ENCODE data around the gene EXD3.
A peak's percentile ranks its signal among the peaks of the same experiment; 100 is the strongest.

Gene EXD3

GRCh38 chr9:137318602-137319001 is 104.4 kb downstream of the EXD3 start:
- H3K4me3 ChIP-seq (ENCODE audit: low read length) = no peak overlapping the region
- DNase-seq (ENCODE audit: low read depth) = no peak
- no peak for TF ChIP-seq CTCF (conservative IDR thresholded peaks at IDR 0.05; ENCODE audit: low read depth, low read length)

- no peak for TF ChIP-seq CTCF (conservative IDR thresholded peaks at IDR 0.05; ENCODE audit: low read depth, low read length)
- no peak overlapping the region for H3K4me3 ChIP-seq (ENCODE audit: low read length)
- no peak for DNase-seq (ENCODE audit: low read depth)
Measured at GRCh38 chr9:137317718-137318511, 105.0 kb downstream of the EXD3 start.

GRCh38 chr9:137317021-137317717 is 105.8 kb downstream of the EXD3 start:
- no peak overlapping the region for H3K4me3 ChIP-seq (ENCODE audit: low read length)
- DNase-seq (ENCODE audit: low read depth) = no peak

GRCh38 chr9:137316012-137316981 is 106.7 kb downstream of the EXD3 start:
- H3K4me3 ChIP-seq (ENCODE audit: low read length) = no peak overlapping the region
- TF ChIP-seq CTCF (conservative IDR thresholded peaks at IDR 0.05; ENCODE audit: low read depth, low read length) = no peak
- DNase-seq (ENCODE audit: low read depth) = no peak

More at GRCh38 chr9:137317021-137317717, 105.8 kb downstream of the EXD3 start:
- no peak for TF ChIP-seq CTCF (conservative IDR thresholded peaks at IDR 0.05; ENCODE audit: low read depth, low read length)

GRCh38 chr9:137315581-137316011 is 107.4 kb downstream of the EXD3 start:
- no peak for TF ChIP-seq CTCF (conservative IDR thresholded peaks at IDR 0.05; ENCODE audit: low read depth, low read length)
- DNase-seq (ENCODE audit: low read depth) = no peak

GRCh38 chr9:137314561-137315560 is 108.1 kb downstream of the EXD3 start:
- no peak for DNase-seq (ENCODE audit: low read depth)
- H3K4me3 ChIP-seq (ENCODE audit: low read length) = no peak overlapping the region
- no peak for TF ChIP-seq CTCF (conservative IDR thresholded peaks at IDR 0.05; ENCODE audit: low read depth, low read length)

More at GRCh38 chr9:137315581-137316011, 107.4 kb downstream of the EXD3 start:
- peak overlapping the region; percentile 21 for H3K4me3 ChIP-seq (ENCODE audit: low read length)
